GM13976 (cell line): ENCODE measurements around the gene TNFRSF1B.

Source experiments
- DNase-seq: peaks from one replicate; pipeline ENCODE4 v3.0.0; 2012; ENCODE audit warnings: low spot score
- CTCF ChIP-seq: IDR thresholded peaks from 2 replicates; pipeline ENCODE4 v1.5.1; 2012; ENCODE audit warnings: borderline replicate concordance, mild to moderate bottlenecking; ENCODE audit not compliant: insufficient read depth; ENCODE audit errors: extremely low read depth, missing control alignments, control extremely low read depth
- in situ Hi-C: fragments of 300-500 bp; cut with MboI; formaldehyde crosslinking; loops from one replicate; pipeline ENCODE4 v1.12.0; 2022; ENCODE audit warnings: low sequenced_read_pairs, mixed read lengths, inconsistent platforms; ENCODE audit not compliant: unreplicated experiment

Gene TNFRSF1B

GRCh38 chr1:12191242-12192032 is 24.6 kb downstream of the TNFRSF1B start:
- no peak for TF ChIP-seq CTCF
- DNase-seq = no peak
- in situ Hi-C loops = no loop called here

- TF ChIP-seq CTCF = no peak
- DNase-seq = no peak
- in situ Hi-C loops = no loop called here
Observed at GRCh38 chr1:12194666-12195216, 27.9 kb downstream of the TNFRSF1B start.

GRCh38 chr1:12195416-12195815 is 28.6 kb downstream of the TNFRSF1B start:
- no peak for DNase-seq
- in situ Hi-C loops = no loop called here
- TF ChIP-seq CTCF = no peak

GRCh38 chr1:12196641-12197482 is 30.1 kb downstream of the TNFRSF1B start:
- in situ Hi-C loops = no loop called here
- DNase-seq = no peak
- no peak for TF ChIP-seq CTCF

GRCh38 chr1:12197483-12197880 is 30.7 kb downstream of the TNFRSF1B start:
- no peak for DNase-seq
- in situ Hi-C loops = no loop called here
- TF ChIP-seq CTCF = no peak

- in situ Hi-C loops = loop anchor here (5.0 kb wide), 1 partner anchor 73 kb away; no protein-coding TSS in a partner anchor
- DNase-seq = no peak
- TF ChIP-seq CTCF = no peak
Observed at GRCh38 chr1:12200208-12200607, 33.4 kb downstream of the TNFRSF1B start.
